GM19438 (cell line): Measurements from ENCODE around the gene WASF1.
"Not testable (repeated sequence)": the region's sequence is repeated elsewhere in the genome, so short reads cannot be mapped to it uniquely, and the experiment has no call there.

Experiments
- ATAC-seq: cut with Tn5 transposase; IDR thresholded peaks from one replicate; pipeline ENCODE4 v1.9.1; 2021; ENCODE audit warnings: low read depth; ENCODE audit not compliant: unreplicated experiment

Gene WASF1

GRCh38 chr6:110178626-110179405 is 654 bp downstream of the WASF1 start:
- no peak for ATAC-seq

DNA sequence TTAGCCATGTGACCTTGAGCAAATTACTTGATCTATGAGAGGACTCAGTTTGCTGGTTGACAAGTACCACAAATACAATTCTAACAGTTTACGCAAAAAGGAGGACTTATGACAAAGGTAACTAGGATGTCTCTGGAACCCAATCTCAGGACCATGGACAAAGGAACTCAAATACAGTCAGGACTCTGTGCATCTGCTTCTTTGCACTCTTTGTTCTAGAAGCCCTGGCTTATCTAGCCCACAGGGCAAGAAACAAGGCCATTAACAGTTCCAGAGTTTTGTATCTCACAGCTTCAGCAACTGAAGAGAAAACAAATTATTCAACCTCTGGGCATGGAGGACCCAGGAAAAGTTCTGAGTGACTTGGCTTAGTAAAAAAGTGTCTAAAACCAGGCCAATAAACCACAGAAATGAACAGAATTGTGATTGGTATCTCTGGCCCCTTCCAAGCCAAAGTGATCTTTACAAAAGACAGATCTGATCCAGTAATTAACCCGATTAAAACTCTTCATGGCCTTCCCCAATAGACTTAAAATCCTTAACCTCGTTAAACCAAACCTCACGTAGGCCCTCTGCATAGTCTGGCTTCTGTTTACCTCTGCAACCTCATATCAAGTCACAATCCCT is 5.9 kb downstream of the WASF1 start:
- no peak for ATAC-seq

DNA sequence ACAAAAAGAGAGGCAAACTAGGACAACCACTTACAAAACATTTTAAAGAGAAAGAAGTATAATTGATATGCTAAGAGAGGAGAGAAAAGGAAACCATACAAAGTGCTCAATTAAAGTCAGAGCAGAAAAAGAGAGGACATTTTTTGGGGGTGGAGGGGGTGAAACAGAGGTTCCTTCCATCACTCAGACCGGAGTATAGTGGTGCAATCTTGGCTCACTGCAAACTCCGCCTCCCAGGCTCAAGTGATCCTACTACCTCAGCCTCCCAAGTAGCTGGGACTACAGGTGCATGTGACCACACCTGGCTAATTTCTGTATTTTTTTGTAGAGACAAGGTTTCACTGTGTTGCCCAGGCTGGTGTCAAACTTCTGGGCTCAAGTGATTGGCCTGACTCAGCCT is 9.4 kb downstream of the WASF1 start:
- no peak for ATAC-seq

DNA sequence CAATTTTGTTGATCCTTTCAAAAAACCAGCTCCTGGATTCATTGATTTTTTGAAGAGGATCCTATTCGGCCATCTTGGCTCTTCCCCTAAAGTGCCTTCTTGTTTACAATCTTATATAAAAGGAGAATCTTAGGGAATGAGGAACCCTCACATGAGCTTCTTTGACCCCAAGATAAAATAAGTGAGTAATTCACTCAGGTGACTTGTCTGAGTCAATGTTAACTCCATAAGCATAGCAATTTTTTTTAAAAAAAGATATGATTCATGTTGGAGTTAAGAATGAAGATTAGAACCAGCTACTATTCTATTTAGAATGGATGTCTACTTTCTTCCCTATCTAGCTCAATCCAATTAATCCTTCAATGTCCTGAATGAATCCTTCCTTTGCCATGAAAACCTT is 21.0 kb downstream of the WASF1 start:
- no peak for ATAC-seq

GRCh38 chr6:110147870-110148269 is 31.6 kb downstream of the WASF1 start:
- ATAC-seq, result no peak

DNA sequence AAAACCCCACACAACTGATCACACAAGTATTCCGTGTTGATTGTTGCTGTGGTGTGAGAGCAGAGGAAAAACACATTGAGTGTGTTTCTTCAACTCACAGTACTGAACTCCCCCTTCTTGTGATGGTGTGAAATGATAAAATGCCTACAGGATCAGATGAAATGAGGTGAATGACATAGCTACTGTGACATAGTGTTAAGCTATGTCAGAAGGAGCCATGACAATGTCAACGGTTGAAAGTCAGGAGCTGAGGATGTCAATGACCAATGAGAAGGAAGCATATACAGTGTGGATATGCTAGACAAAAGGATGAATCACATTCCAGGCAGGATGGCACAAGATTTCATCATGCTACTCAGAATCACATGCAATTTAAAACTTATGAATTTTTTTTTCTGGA is 38.8 kb downstream of the WASF1 start:
- ATAC-seq, result no peak

DNA sequence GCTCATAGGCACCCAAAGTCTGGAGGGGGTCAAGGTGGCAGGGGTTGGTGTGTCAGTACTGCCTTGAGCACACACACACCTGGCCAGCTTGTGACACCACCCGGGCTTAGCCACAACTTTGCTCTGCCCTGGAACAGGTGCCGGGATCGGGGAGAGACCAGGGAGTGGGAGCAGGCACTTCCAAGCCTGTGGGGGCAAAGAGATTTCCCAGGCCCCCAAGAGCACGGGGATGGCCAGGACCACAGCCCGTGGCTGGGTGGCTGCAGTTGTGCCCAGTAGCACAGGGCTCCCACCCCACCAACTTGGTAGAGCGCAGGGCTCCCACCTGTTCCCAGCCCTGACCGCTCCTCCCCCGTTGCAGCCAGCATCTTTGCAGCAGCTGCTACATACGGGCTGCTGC is 40.4 kb downstream of the WASF1 start:
- ATAC-seq, result no peak

DNA sequence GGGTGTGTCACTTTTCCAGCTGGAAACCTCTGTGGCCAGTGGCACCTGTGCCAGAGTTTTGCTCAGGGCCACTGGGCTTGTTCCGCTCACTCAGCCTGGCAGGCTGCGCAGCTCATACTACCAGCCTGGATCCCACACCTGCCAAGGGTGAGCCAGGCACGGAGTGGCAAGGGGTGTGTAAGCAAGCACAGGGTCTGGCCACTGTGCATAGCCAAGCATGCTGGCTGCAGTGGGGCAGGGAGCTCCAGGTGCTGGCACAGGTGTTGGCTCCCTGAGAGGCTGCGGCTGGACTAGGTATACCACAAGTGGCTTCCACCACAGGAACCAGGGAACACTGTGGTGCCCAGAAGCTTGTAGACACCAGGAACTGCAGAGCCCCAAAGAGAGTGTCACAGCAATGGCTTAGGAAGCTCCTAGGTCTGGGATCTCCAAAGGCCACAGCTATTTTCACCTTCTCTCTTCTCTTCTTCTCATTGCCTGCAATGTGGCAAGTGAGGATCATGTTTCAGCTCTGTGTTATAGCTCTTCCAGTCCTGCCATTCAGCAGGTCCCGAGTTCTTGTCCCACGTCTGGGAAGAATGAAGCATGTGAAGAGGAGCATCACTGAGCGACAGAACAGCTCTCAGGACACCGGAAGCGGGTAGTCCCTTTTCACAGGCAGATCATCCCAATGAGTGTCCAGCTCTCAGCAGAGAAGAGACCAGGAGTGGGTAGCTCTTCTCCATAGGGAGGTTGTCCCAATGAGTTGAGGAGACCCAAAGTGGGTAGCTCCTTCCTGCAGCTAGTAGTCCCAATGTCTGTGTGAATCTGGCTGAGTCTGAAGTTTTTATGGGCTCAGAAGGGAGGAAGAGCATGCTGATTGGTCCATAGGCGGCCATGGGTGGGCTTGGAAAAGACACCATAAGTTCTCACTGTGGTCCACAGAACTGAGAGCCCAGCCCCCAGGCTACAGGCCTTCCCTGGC is 41.3 kb downstream of the WASF1 start:
- no peak for ATAC-seq

DNA sequence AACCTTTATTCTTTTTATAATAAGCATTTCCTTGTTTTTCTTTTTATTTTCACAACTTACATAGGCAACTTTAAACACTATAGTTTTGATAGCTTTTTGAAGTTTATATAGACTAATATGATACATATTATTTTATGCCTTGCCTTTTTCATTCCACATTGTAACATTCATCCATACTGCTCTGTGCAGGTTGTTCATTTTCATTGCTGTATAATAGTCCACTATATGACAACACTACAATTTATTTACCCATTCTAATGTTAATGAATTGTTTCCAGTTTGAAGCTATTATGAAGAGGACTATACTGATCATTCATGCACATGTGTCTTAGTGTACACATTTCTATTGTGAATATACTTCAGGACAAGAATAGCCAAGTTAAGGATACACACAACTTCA is 49.1 kb downstream of the WASF1 start:
- ATAC-seq, result no peak

DNA sequence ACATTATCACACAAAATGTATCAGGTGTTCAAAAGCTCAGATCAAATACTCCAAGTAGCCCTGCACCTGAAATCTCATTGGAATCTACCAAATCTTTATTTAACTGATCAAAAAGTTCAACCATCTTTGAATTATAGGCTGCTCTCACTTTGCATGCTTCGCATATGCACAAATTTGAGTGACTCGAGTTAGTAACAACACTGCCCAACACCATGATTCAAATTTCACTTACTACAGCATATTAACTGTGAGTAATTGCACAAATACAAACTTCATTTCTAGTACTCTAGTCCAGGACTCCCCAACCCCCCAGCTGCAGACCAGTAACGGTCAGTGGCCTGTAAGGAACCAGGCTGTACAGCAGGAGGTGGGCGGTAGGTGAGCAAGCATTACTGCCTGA is 51.1 kb downstream of the WASF1 start:
- ATAC-seq, result no peak

GRCh38 chr6:110125361-110125760 is 54.1 kb downstream of the WASF1 start:
- ATAC-seq, result no peak

DNA sequence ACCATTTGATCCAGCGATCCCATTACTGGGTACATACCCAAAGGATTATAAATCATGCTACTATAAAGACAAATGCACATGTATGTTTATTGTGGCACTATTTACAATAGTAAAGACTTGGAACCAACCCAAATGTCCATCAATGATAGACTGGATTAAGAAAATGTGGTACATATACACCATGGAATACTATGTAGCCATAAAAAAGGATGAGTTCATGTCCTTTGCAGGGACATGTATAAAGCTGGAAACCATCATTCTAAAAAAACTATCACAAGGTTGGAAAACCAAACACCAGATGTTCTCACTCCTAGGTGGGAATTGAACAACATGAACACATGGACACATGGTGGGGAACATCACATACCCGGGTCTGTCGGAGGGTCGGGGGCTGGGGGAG is 57.8 kb downstream of the WASF1 start:
- ATAC-seq, result not testable (repeated sequence)

DNA sequence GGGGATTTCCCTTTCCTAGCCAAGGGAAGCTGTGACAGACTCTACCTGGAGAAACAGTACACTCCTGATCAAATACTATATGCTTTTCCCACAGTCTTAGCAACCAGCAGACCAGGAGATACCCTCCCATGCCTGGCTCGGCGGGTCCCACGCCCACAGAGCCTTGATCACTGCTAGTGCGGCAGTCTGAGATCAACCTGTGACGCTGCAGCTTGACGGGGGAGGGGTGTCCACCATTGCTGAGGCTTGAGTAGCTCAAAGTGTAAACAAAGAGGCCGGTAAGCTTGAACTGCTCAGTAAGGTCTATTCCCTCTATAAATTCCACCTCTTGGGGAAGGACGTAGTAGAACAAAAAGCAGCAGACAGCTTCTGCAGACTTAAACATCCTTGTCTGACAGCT is 63.2 kb downstream of the WASF1 start:
- ATAC-seq, result no peak

GRCh38 chr6:110114004-110114403 is 65.5 kb downstream of the WASF1 start:
- ATAC-seq, result no peak

DNA sequence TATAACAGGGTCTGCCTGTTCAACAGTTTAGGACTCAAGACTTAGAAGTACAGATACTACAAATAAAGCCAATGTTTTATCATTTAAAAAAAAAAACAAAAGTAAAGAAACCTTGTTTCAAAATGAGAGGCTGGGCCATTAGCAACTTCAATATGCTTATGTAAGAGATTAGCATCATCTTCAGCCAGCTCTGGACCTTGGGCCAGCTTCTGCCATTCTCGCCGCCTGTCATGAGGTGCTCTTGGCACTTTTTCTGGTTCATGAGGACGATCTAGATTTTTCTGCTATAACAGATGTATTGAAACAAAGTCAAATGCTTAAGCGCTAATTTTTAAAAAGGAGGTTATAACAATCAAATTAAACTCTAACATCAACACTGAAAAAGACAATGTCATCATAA is 74.2 kb downstream of the WASF1 start:
- ATAC-seq, result no peak

DNA sequence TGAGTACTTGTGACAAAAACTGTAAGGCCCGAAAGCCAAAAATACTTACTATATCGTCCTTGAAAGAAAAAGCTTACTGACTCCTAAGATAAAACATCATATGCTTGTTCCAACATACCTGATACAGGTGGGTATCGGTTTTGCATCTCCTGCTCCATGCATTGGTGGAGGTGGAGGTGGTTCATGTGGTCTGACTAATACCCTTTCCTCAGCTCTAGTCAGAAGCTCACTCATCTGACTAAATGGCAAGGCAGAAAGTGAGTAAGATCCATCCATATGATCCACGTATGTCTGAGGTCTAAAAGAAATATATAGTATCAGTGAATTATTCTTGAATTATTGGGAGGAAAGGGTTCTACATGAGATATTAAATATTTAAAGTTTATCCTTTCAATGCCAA is 76.2 kb downstream of the WASF1 start:
- no peak for ATAC-seq

DNA sequence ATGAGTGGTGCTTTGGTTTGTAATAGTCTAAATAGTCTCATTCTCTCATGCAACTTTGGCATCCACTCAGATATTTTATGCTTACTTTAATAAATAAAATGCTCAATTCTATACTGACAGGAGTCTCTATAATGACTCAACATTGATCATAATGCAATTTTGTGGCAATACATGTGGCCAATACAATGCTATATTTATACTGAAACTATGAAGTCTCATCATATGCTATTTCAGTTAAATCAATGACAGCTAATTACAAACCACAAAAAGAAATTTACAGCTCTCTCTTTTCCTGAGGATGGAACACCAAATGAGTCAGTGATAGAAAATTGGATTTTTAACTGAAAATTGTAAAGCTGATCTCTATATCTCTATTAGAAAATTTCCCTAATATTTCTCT is 77.1 kb downstream of the WASF1 start:
- ATAC-seq, result no peak

DNA sequence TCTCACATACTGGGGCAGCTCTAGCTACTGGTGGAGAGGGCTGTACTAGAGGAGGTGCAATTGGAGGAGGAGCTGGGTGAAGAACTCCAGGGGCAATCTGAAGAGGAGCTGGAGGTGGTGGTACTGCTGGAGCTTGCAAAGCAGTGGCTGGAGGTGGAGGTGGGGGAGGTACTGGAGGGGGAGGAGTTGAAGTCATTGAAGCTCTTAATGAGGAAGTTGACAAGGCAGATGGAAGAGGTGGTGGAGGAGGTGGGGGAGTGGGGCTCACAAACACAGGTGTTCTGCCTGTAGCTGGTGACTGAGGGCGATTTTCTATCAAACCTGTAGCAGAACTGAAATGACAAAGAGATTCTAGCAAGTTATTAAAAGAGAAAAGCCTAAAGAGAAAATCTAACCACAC is 77.6 kb downstream of the WASF1 start:
- no peak for ATAC-seq

- ATAC-seq, result no peak
Measured at GRCh38 chr6:110098511-110099116, 80.9 kb downstream of the WASF1 start.

DNA sequence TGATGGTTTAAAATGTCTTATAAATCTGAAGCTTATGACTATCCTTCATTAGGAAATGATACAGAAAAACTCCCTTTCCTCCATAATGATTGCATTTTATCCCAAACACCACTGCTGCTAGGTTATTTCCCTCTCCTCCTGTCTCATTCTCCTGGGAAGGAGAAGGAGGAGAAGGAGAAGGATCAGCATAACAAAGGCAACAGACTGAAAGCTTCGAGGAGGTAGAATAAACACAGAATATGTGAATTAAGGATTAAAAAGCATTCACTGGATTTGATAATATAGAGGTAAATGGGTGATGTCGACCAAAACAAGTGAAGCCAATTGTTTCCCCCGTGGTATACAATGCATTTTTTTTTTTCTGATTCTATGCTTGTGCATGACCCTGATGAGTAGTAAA is 82.0 kb downstream of the WASF1 start:
- ATAC-seq, result no peak

GRCh38 chr6:110095935-110096334 is 83.5 kb downstream of the WASF1 start:
- ATAC-seq, result no peak
